ENCODE results near the gene PSMD5. TPM values are rescaled to one million over a fixed set of nuclear protein-coding genes. Genes with fewer than 3 reads are reported as not detected.

PSMD5 gene
- total and polyA plus RNA-seq, 10 of the 15 experiments (the other 5 are each of a cell fraction or from before 2014, with no cell fraction given): 8.8 to 47.7 (median 25.1) TPM

DNA sequence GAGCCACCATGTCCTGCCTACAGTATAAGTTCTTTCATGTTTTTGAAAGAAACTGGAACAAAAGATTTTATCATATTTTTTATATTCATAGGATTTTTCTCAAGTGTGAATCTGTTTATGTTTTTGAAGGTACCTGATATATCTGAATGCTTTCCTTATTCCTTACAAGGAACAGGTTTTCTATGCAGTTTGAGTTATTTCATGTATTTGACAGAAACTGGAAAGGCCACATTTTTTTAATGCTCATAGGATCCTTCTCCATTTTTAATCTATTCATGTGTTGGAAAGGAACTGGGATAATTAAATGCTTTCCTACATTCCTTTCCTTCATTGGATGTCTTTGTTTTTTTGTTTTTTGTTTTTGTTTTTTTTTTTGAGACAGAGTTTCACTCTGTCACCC is 33.8 kb downstream of the PSMD5 start:
- SMC1A ChIA-PET (ENCODE audit: uncharacterized antibody, unreplicated experiment): no interaction called here
- CTCF ChIA-PET: no interaction called here
- H2AFZ ChIP-seq (ENCODE audit: control insufficient read depth, low read depth, low read length): no peak overlapping the region
- no peaks in the 10 kb centered on the region for H3K36me3 ChIP-seq (ENCODE audit: control insufficient read depth in 2 of 2, insufficient read depth in 2 of 2, low read length in 1 of 2)
- ATAC-seq (no peak), DNase-seq (ENCODE audit: low read depth, low spot score) (no peak), FAIRE-seq (no peak)
- H3K27me3 ChIP-seq (replicated peaks in 1 of 2; ENCODE audit: control insufficient read depth in 2 of 2, insufficient read depth in 2 of 2, low read length in 1 of 2): no peaks in the 10 kb centered on the region
- intact Hi-C loops (cut with micrococcal nuclease; ENCODE audit: unreplicated experiment) (no loop called here), in situ Hi-C loops (cut with MboI) (no loop called here)
- POLR2A ChIA-PET: no interaction called here
- BruUV-seq (replicated peaks): no TSS peak
- TF ChIP-seq, protein P1, sequence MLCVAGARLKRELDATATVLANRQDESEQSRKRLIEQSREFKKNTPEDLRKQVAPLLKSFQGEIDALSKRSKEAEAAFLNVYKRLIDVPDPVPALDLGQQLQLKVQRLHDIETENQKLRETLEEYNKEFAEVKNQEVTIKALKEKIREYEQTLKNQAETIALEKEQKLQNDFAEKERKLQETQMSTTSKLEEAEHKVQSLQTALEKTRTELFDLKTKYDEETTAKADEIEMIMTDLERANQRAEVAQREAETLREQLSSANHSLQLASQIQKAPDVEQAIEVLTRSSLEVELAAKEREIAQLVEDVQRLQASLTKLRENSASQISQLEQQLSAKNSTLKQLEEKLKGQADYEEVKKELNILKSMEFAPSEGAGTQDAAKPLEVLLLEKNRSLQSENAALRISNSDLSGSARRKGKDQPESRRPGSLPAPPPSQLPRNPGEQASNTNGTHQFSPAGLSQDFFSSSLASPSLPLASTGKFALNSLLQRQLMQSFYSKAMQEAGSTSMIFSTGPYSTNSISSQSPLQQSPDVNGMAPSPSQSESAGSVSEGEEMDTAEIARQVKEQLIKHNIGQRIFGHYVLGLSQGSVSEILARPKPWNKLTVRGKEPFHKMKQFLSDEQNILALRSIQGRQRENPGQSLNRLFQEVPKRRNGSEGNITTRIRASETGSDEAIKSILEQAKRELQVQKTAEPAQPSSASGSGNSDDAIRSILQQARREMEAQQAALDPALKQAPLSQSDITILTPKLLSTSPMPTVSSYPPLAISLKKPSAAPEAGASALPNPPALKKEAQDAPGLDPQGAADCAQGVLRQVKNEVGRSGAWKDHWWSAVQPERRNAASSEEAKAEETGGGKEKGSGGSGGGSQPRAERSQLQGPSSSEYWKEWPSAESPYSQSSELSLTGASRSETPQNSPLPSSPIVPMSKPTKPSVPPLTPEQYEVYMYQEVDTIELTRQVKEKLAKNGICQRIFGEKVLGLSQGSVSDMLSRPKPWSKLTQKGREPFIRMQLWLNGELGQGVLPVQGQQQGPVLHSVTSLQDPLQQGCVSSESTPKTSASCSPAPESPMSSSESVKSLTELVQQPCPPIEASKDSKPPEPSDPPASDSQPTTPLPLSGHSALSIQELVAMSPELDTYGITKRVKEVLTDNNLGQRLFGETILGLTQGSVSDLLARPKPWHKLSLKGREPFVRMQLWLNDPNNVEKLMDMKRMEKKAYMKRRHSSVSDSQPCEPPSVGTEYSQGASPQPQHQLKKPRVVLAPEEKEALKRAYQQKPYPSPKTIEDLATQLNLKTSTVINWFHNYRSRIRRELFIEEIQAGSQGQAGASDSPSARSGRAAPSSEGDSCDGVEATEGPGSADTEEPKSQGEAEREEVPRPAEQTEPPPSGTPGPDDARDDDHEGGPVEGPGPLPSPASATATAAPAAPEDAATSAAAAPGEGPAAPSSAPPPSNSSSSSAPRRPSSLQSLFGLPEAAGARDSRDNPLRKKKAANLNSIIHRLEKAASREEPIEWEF (IDR thresholded peaks at IDR 0.05; ENCODE audit: insufficient replicate concordance, low read depth, low read length): no peak
- H3K4me1 ChIP-seq (ENCODE audit: control insufficient read depth, insufficient read depth, low read length): no peaks in the 10 kb centered on the region; the same call in 1 of the 2 replicates
- H3K27ac ChIP-seq (ENCODE audit: control insufficient read depth, insufficient read depth): no peak overlapping the region
- H3K79me2 ChIP-seq (ENCODE audit: control insufficient read depth, insufficient read depth, low read length): no peaks in the 10 kb centered on the region
- H3K4me2 ChIP-seq (ENCODE audit: control insufficient read depth, insufficient read depth): no peak overlapping the region
- H3K9me3 ChIP-seq (replicated peaks; ENCODE audit: control insufficient read depth, insufficient read depth, low read length): peaks cover 4% of the 10 kb centered on the region; the same call in 2 of the 3 replicates
- no peak overlapping the region for H3K9ac ChIP-seq (ENCODE audit: control insufficient read depth, insufficient read depth, low read length)
- H4K20me1 ChIP-seq (ENCODE audit: control insufficient read depth, insufficient read depth): no peaks in the 10 kb centered on the region
- no peak overlapping the region for H3K4me3 ChIP-seq
- RAD21 ChIA-PET (ENCODE audit: unreplicated experiment): no interaction called here

Data from GM12878 (cell line).